ENCODE results near the gene ATP5PO.
"Not testable (repeated sequence)": the region's sequence is repeated elsewhere in the genome, so short reads cannot be mapped to it uniquely, and the experiment has no call there.

Gene ATP5PO

GRCh38 chr21:33865996-33866575 is 49.5 kb downstream of the ATP5PO start:
- no peak for DNase-seq

- no peak for DNase-seq
Observed at GRCh38 chr21:33865176-33865575, 50.4 kb downstream of the ATP5PO start.

GRCh38 chr21:33864150-33864549 is 51.5 kb downstream of the ATP5PO start:
- no peak for DNase-seq

GRCh38 chr21:33863191-33863590 is 52.4 kb downstream of the ATP5PO start:
- DNase-seq = not testable (repeated sequence)

- no peak for DNase-seq
Observed at GRCh38 chr21:33861125-33861524, 54.5 kb downstream of the ATP5PO start.

- no peak for DNase-seq
Observed at GRCh38 chr21:33860332-33860879, 55.2 kb downstream of the ATP5PO start.

GRCh38 chr21:33859373-33860102 is 56.1 kb downstream of the ATP5PO start:
- DNase-seq = no peak

- DNase-seq = no peak
Observed at GRCh38 chr21:33858667-33859372, 56.8 kb downstream of the ATP5PO start.

- no peak for DNase-seq
Observed at GRCh38 chr21:33857846-33858666, 57.5 kb downstream of the ATP5PO start.

GRCh38 chr21:33856893-33857527 is 58.6 kb downstream of the ATP5PO start:
- DNase-seq = no peak

- no peak for DNase-seq
Observed at GRCh38 chr21:33855190-33855589, 60.4 kb downstream of the ATP5PO start.

- no peak for DNase-seq
Observed at GRCh38 chr21:33854604-33855003, 61.0 kb downstream of the ATP5PO start.
